Fibroblast of skin of left quadriceps (primary cell): ENCODE data around the gene RBM24.

ENCODE experiments used
- DNase-seq, 2 experiments: peaks; one replicate each; pipeline ENCODE4 v3.0.0-alpha.2; 2013; ENCODE audit warnings: low read depth in 2 of 2

RBM24 gene

GRCh38 chr6:17281100-17281496 is at the start of gene RBM24:
RBM24 (plus strand) TSS chr6:17281361; CDS start chr6:17281582, 221 bp downstream.
- DNase-seq = peak; percentile 50 to 51

- DNase-seq = no peak
These were observed 47.6 kb upstream of the RBM24 start for GRCh38 chr6:17233531-17233930.

GRCh38 chr6:17237246-17237645 is 43.9 kb upstream of the RBM24 start:
- no peak for DNase-seq

GRCh38 chr6:17239260-17239659 is 41.9 kb upstream of the RBM24 start:
- no peak for DNase-seq

GRCh38 chr6:17240803-17241500 is 40.2 kb upstream of the RBM24 start:
- DNase-seq = no peak

GRCh38 chr6:17242087-17242486 is 39.1 kb upstream of the RBM24 start:
- no peak for DNase-seq

- no peak for DNase-seq
These were observed 30.9 kb upstream of the RBM24 start for GRCh38 chr6:17250237-17250636.

GRCh38 chr6:17251953-17252352 is 29.2 kb upstream of the RBM24 start:
- no peak for DNase-seq

GRCh38 chr6:17258749-17259148 is 22.4 kb upstream of the RBM24 start:
- no peak for DNase-seq

- no peak for DNase-seq
These were observed 15.6 kb upstream of the RBM24 start for GRCh38 chr6:17265570-17265969.

- no peak for DNase-seq
These were observed 13.6 kb upstream of the RBM24 start for GRCh38 chr6:17267566-17267965.

- no peak for DNase-seq
These were observed 13.0 kb upstream of the RBM24 start for GRCh38 chr6:17268114-17268513.

- DNase-seq = peak; percentile 34 to 35
These were observed 11.3 kb upstream of the RBM24 start for GRCh38 chr6:17269840-17270239.

GRCh38 chr6:17271628-17272027 is 9.5 kb upstream of the RBM24 start:
- DNase-seq = no peak

- DNase-seq = no peak
These were observed 4.4 kb upstream of the RBM24 start for GRCh38 chr6:17276766-17277165.

GRCh38 chr6:17277256-17277655 is 3.9 kb upstream of the RBM24 start:
- DNase-seq = no peak

GRCh38 chr6:17278289-17279063 is 2.7 kb upstream of the RBM24 start:
- peak; percentile 48 to 50 for DNase-seq

- DNase-seq = no peak
These were observed 1.0 kb upstream of the RBM24 start for GRCh38 chr6:17280138-17280537.

- no peak for DNase-seq
These were observed 540 bp upstream of the RBM24 start for GRCh38 chr6:17280552-17281090.

GRCh38 chr6:17281497-17282481 is 628 bp downstream of the RBM24 start:
- DNase-seq = no peak

- no peak for DNase-seq
These were observed 1.9 kb downstream of the RBM24 start for GRCh38 chr6:17283074-17283473.

GRCh38 chr6:17289630-17290061 is 8.5 kb downstream of the RBM24 start:
- no peak for DNase-seq
